ENCODE results near the gene HTR2B. TPM values are rescaled to one million over a fixed set of nuclear protein-coding genes. Genes with fewer than 3 reads are reported as not detected.
"Not testable (repeated sequence)": the region's sequence is repeated elsewhere in the genome, so short reads cannot be mapped to it uniquely, and the experiment has no call there.

Gene HTR2B
- total and polyA plus RNA-seq, 5 donors from 2014 or later: 0.08 to 1.2 (median 0.28) TPM

DNA sequence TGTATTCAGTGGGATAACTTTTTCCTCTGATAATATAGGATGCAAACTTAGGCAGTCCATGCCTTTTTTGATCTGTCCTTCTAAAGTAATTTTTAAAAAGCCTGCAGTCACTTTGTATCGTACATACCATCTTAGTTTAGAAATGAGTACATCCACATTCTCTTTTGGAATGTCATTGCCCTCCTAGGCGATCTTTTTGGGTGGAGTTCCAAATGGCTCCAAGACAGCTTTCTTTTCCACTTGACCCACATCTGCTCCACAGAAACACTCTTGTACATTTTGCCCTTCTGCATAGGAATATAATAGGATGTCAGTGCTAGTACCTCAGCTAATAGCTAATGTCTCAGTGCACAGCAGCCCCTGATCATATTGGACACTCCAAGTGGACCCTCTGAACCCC is 21.8 kb upstream of the HTR2B start:
- H3K27me3 Mint-ChIP-seq: no peaks in the 10 kb centered on the region
- no peaks in the 10 kb centered on the region for H3K9me3 ChIP-seq (ENCODE audit: control insufficient read depth in 2 of 2, low read length in 2 of 2)
- no peaks in the 10 kb centered on the region for H3K4me1 ChIP-seq (ENCODE audit: control insufficient read depth, insufficient read depth, low read length, poor library complexity, severe bottlenecking)
- no peak for ATAC-seq (ENCODE audit: low read depth in 2 of 2)
- no peak for DNase-seq
- no peaks in the 10 kb centered on the region for H3K27me3 ChIP-seq (ENCODE audit: control insufficient read depth, insufficient read depth, low read length)
- H3K4me3 Mint-ChIP-seq: no peak overlapping the region
- peak overlapping the region in 1 of 3 donors; percentile 71 for H3K27ac Mint-ChIP-seq
- no peak overlapping the region for H3K4me3 ChIP-seq (ENCODE audit: low read depth, low read length)
- no peak overlapping the region for H3K27ac ChIP-seq (ENCODE audit: insufficient read depth, low read length, poor library complexity, severe bottlenecking)
- no peaks in the 10 kb centered on the region for H3K9me3 Mint-ChIP-seq
- H3K36me3 ChIP-seq (ENCODE audit: control insufficient read depth, insufficient read depth, low read length): peaks cover 29% of the 10 kb centered on the region
- peaks cover 0 to 11% (median 2%) of the 10 kb centered on the region in 4 donors for H3K4me1 Mint-ChIP-seq
- peaks cover 37% of the 10 kb centered on the region for H3K36me3 Mint-ChIP-seq

DNA sequence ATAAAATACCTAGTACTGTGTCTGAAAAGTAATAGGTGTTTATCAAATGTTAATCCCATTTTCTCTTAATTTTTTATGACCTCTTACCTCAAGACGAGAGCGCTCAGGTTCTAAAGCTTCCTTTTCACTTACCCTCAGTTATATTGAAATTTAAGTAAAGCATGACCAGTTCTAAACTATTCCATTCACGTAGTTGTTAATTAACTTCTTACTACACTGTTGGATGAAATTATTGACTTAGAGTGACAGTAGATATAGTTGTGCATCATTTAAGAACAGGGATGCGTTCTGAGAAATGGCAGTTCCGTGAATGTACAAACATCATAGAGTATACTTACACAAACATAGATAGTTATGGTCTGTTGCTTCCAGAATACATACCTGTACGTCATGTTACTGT is 20.1 kb upstream of the HTR2B start:
- Mint-ChIP-seq H3K36me3 (peaks cover 40% of the 10 kb centered on the region), H3K9me3 (no peaks in the 10 kb centered on the region), H3K27ac (peak overlapping the region in 1 of 3 donors; percentile 57), H3K4me1 (peaks cover 0 to 11% (median 3%) of the 10 kb centered on the region in 4 donors), H3K27me3 (no peaks in the 10 kb centered on the region), H3K4me3 (no peak overlapping the region)
- no peak for DNase-seq
- Histone ChIP-seq H3K27ac (ENCODE audit: insufficient read depth, low read length, poor library complexity, severe bottlenecking) (no peak overlapping the region), H3K36me3 (ENCODE audit: control insufficient read depth, insufficient read depth, low read length) (peaks cover 33% of the 10 kb centered on the region), H3K4me3 (ENCODE audit: low read depth, low read length) (no peak overlapping the region), H3K4me1 (ENCODE audit: control insufficient read depth, insufficient read depth, low read length, poor library complexity, severe bottlenecking) (no peaks in the 10 kb centered on the region), H3K27me3 (ENCODE audit: control insufficient read depth, insufficient read depth, low read length) (no peaks in the 10 kb centered on the region), H3K9me3 (ENCODE audit: control insufficient read depth in 2 of 2, low read length in 2 of 2) (no peaks in the 10 kb centered on the region)
- no peak for ATAC-seq (ENCODE audit: low read depth in 2 of 2)

GRCh38 chr2:231140808-231141207 is 16.0 kb upstream of the HTR2B start:
- not testable (repeated sequence) for H3K27ac ChIP-seq (ENCODE audit: insufficient read depth, low read length, poor library complexity, severe bottlenecking); H3K27me3 ChIP-seq (ENCODE audit: control insufficient read depth, insufficient read depth, low read length); H3K36me3 ChIP-seq (ENCODE audit: control insufficient read depth, insufficient read depth, low read length); ATAC-seq (ENCODE audit: low read depth in 2 of 2); H3K4me3 ChIP-seq (ENCODE audit: low read depth, low read length); H3K27ac Mint-ChIP-seq; H3K4me1 ChIP-seq (ENCODE audit: control insufficient read depth, insufficient read depth, low read length, poor library complexity, severe bottlenecking); DNase-seq; H3K9me3 Mint-ChIP-seq; H3K27me3 Mint-ChIP-seq; H3K4me3 Mint-ChIP-seq; H3K9me3 ChIP-seq (ENCODE audit: control insufficient read depth in 2 of 2, low read length in 2 of 2)
- Mint-ChIP-seq H3K36me3 (peaks cover 18% of the 10 kb centered on the region), H3K4me1 (peaks cover 0 to 15% (median 5%) of the 10 kb centered on the region in 4 donors)

DNA sequence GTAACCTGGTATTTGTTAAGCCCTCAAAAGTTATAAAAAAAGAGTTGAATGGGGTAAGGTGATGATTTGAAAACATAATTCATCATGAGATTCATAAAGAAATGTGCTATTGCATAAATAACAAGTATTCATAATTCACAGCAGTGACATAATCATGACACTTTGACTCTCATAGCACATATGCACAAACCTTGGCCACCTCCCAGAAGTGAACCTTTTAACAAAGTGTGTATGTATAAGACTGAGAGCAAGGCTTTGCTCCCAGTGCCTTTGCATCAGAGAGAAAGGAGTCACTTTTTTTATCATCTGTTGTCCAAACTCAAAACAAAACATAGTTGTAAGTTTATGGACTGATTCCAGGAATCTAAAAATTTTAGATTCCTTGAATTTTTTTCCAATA is 15.0 kb upstream of the HTR2B start:
- Mint-ChIP-seq H3K27me3 (no peaks in the 10 kb centered on the region), H3K9me3 (no peaks in the 10 kb centered on the region), H3K36me3 (peaks cover 14% of the 10 kb centered on the region), H3K4me1 (peaks cover 0 to 15% (median 5%) of the 10 kb centered on the region in 4 donors), H3K27ac (no peak overlapping the region), H3K4me3 (no peak overlapping the region)
- Histone ChIP-seq H3K9me3 (ENCODE audit: control insufficient read depth in 2 of 2, low read length in 2 of 2) (no peaks in the 10 kb centered on the region), H3K27ac (ENCODE audit: insufficient read depth, low read length, poor library complexity, severe bottlenecking) (no peak overlapping the region), H3K4me3 (ENCODE audit: low read depth, low read length) (no peak overlapping the region), H3K36me3 (ENCODE audit: control insufficient read depth, insufficient read depth, low read length) (peaks cover 6% of the 10 kb centered on the region), H3K4me1 (ENCODE audit: control insufficient read depth, insufficient read depth, low read length, poor library complexity, severe bottlenecking) (no peaks in the 10 kb centered on the region), H3K27me3 (ENCODE audit: control insufficient read depth, insufficient read depth, low read length) (no peaks in the 10 kb centered on the region)
- ATAC-seq (ENCODE audit: low read depth in 2 of 2) (no peak), DNase-seq (no peak)

GRCh38 chr2:231138699-231139098 is 13.9 kb upstream of the HTR2B start:
- no peaks in the 10 kb centered on the region for H3K27me3 ChIP-seq (ENCODE audit: control insufficient read depth, insufficient read depth, low read length)
- peaks cover 12% of the 10 kb centered on the region for H3K36me3 Mint-ChIP-seq
- H3K4me1 ChIP-seq (ENCODE audit: control insufficient read depth, insufficient read depth, low read length, poor library complexity, severe bottlenecking): no peaks in the 10 kb centered on the region
- H3K27ac Mint-ChIP-seq: no peak overlapping the region
- no peaks in the 10 kb centered on the region for H3K9me3 Mint-ChIP-seq
- DNase-seq (no peak), ATAC-seq (ENCODE audit: low read depth in 2 of 2) (no peak)
- no peak overlapping the region for H3K4me3 Mint-ChIP-seq
- H3K9me3 ChIP-seq (ENCODE audit: control insufficient read depth in 2 of 2, low read length in 2 of 2): no peaks in the 10 kb centered on the region
- no peak overlapping the region for H3K4me3 ChIP-seq (ENCODE audit: low read depth, low read length)
- no peaks in the 10 kb centered on the region for H3K27me3 Mint-ChIP-seq
- H3K4me1 Mint-ChIP-seq: peaks cover 6 to 15% (median 8%) of the 10 kb centered on the region in 4 donors
- H3K27ac ChIP-seq (ENCODE audit: insufficient read depth, low read length, poor library complexity, severe bottlenecking): no peak overlapping the region
- H3K36me3 ChIP-seq (ENCODE audit: control insufficient read depth, insufficient read depth, low read length): peaks cover 6% of the 10 kb centered on the region

DNA sequence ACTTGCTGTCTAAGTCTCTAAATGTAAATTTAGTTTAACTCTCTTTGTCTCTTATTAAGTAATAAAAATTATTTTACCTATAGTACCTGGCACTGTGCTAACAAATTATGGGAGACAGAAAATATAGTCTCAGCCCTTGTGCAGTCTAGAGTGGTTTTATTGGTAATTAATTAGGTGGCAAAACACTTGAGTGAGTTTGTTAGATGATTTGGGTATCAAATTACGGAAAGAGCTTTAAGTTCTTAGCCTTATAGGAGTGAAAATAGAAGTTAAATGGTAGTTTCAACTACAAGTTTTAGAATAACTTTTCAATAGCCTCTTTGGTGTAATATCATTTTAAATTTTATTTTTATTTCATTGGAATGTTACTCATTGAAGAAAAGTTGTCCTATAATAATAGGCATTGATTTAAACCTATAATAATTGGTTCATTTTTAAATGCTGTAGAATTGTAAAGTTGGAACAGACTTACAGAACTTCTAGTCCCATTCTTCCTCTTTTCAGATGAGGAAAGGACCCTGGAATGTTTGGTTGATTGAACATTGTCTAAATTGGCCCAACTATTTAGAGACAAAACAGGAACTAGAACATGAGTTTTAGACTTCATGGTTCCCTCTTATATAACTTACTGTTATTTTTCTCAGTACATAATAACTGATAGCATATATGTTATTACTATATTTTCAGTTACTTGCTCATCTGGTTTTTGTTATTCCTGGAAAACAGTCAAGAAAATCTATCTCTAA is 10.2 kb upstream of the HTR2B start:
- no peaks in the 10 kb centered on the region for H3K27me3 Mint-ChIP-seq
- peaks cover 5 to 11% (median 7%) of the 10 kb centered on the region in 4 donors for H3K4me1 Mint-ChIP-seq
- H3K4me3 Mint-ChIP-seq: no peak overlapping the region
- H3K9me3 Mint-ChIP-seq: no peaks in the 10 kb centered on the region
- no peak overlapping the region for H3K27ac Mint-ChIP-seq
- Histone ChIP-seq H3K27ac (ENCODE audit: insufficient read depth, low read length, poor library complexity, severe bottlenecking) (no peak overlapping the region), H3K9me3 (ENCODE audit: control insufficient read depth in 2 of 2, low read length in 2 of 2) (no peaks in the 10 kb centered on the region), H3K36me3 (ENCODE audit: control insufficient read depth, insufficient read depth, low read length) (peaks cover 3% of the 10 kb centered on the region), H3K27me3 (ENCODE audit: control insufficient read depth, insufficient read depth, low read length) (no peaks in the 10 kb centered on the region), H3K4me1 (ENCODE audit: control insufficient read depth, insufficient read depth, low read length, poor library complexity, severe bottlenecking) (no peaks in the 10 kb centered on the region), H3K4me3 (ENCODE audit: low read depth, low read length) (no peak overlapping the region)
- peaks cover 8% of the 10 kb centered on the region for H3K36me3 Mint-ChIP-seq
- no peak for DNase-seq
- no peak for ATAC-seq (ENCODE audit: low read depth in 2 of 2)

GRCh38 chr2:231133365-231134099 is 8.7 kb upstream of the HTR2B start:
- H3K36me3 Mint-ChIP-seq: peaks cover 8% of the 10 kb centered on the region
- H3K9me3 Mint-ChIP-seq: no peaks in the 10 kb centered on the region
- H3K4me1 ChIP-seq (ENCODE audit: control insufficient read depth, insufficient read depth, low read length, poor library complexity, severe bottlenecking): no peaks in the 10 kb centered on the region
- no peaks in the 10 kb centered on the region for H3K27me3 Mint-ChIP-seq
- peaks cover 6 to 15% (median 9%) of the 10 kb centered on the region in 4 donors for H3K4me1 Mint-ChIP-seq
- H3K9me3 ChIP-seq (ENCODE audit: control insufficient read depth in 2 of 2, low read length in 2 of 2): no peaks in the 10 kb centered on the region
- no peak for DNase-seq
- no peak overlapping the region for H3K27ac Mint-ChIP-seq
- no peak overlapping the region for H3K27ac ChIP-seq (ENCODE audit: insufficient read depth, low read length, poor library complexity, severe bottlenecking)
- no peaks in the 10 kb centered on the region for H3K36me3 ChIP-seq (ENCODE audit: control insufficient read depth, insufficient read depth, low read length)
- H3K4me3 Mint-ChIP-seq: no peak overlapping the region
- no peak overlapping the region for H3K4me3 ChIP-seq (ENCODE audit: low read depth, low read length)
- ATAC-seq (ENCODE audit: low read depth in 2 of 2): no peak
- H3K27me3 ChIP-seq (ENCODE audit: control insufficient read depth, insufficient read depth, low read length): no peaks in the 10 kb centered on the region
